K562 (cell line): Measurements from ENCODE around the gene STARD13. TPM values are rescaled to one million over a fixed set of nuclear protein-coding genes. Genes with fewer than 3 reads are reported as not detected.

ENCODE experiments used
- ATAC-seq: fragments of 200-7000 bp; cut with Tn5 transposase; 3 replicates; pipeline ENCODE4 v1.9.1; 2020; ENCODE audit warnings: moderate library complexity
- BruUV-seq: library from RNA; stranded (reverse); fragments of 400-500 nt; replicated peaks from 2 replicates; lab custom pipeline; 2021; lab: Mats Ljungman, UMichigan
- CTCF ChIA-PET: fragments of 300-600 bp; formaldehyde crosslinking; extraction: SDS; loops from one replicate; lab custom pipeline; 2021; ENCODE audit warnings: low intra/inter-chr PET ratio; lab: Yijun Ruan, JAX
- POLR2A ChIA-PET: fragments of 300-600, 350-650 bp; sonication (Branson Sonifier 250); formaldehyde crosslinking; extraction: SDS; loops from one replicate; lab custom pipeline; 2021; ENCODE audit warnings: antibody characterized with exemption, inconsistent platforms; lab: Yijun Ruan, JAX
- DNase-seq, 4 experiments: peaks; one replicate each; pipeline versions ENCODE4 v3.0.0 to v3.0.0-alpha.2; 2011 to 2018; ENCODE audit warnings: low spot score in 3 of 4, mixed read lengths in 3 of 4; ENCODE audit errors: extremely low read depth in 1 of 4
- FAIRE-seq: peaks from 2 replicates; lab custom pipeline; 2011; peaks lifted over from hg19 to GRCh38; lab: Jason Lieb, UNC
- H2AFZ ChIP-seq: 2 replicates; pipeline ENCODE4 v1.6.0; 2011; ENCODE audit warnings: low read depth, low read length, control low read depth, inconsistent platforms
- H3K27ac ChIP-seq: fragments of 200-600 bp; 3 replicates; pipeline ENCODE4 v1.8.0; 2011; ENCODE audit warnings: low read depth, mild to moderate bottlenecking, control low read depth, inconsistent platforms, low read length, moderate library complexity, mixed read lengths; ENCODE audit errors: extremely low read depth
- H3K27me3 ChIP-seq, 2 experiments: fragments of 300-600 bp in 1 of 2; 2 replicates in 1 of 2; 3 replicates in 1 of 2; pipeline versions ENCODE4 v1.6.0 to v1.8.0; 2011; ENCODE audit warnings: inconsistent platforms in 2 of 2, low read length in 2 of 2, mild to moderate bottlenecking in 1 of 2, mixed read lengths in 1 of 2, moderate library complexity in 1 of 2; ENCODE audit not compliant: control insufficient read depth in 2 of 2, insufficient read depth in 2 of 2
- H3K36me3 ChIP-seq: fragments of 300-600 bp; 3 replicates; pipeline ENCODE4 v1.8.0; 2011; ENCODE audit warnings: mild to moderate bottlenecking, low read length, inconsistent platforms; ENCODE audit not compliant: control insufficient read depth, insufficient read depth
- H3K4me1 ChIP-seq, 2 experiments: fragments of 200-600 bp in 1 of 2; replicated peaks in 1 of 2; 2 replicates in 1 of 2; 3 replicates in 1 of 2; pipeline versions ENCODE4 v1.5.1 to v1.8.0; 2011; ENCODE audit warnings: inconsistent platforms in 2 of 2, low read length in 2 of 2, mild to moderate bottlenecking in 1 of 2, mixed read lengths in 1 of 2, moderate library complexity in 1 of 2; ENCODE audit not compliant: control insufficient read depth in 2 of 2, insufficient read depth in 2 of 2
- H3K4me2 ChIP-seq: 2 replicates; pipeline ENCODE4 v1.6.1; 2011; ENCODE audit warnings: low read length, control low read depth, inconsistent platforms, mixed read lengths; ENCODE audit not compliant: insufficient read depth
- H3K4me3 ChIP-seq: fragments of 200-600 bp; sonication (generic), shearing (Covaris generic); 2 replicates; pipeline ENCODE4 v1.5.1; 2016; ENCODE audit warnings: control low read depth, inconsistent platforms
- H3K79me2 ChIP-seq: fragments of 200-600 bp; 3 replicates; pipeline ENCODE4 v1.8.0; 2011; ENCODE audit warnings: low read length, inconsistent platforms; ENCODE audit not compliant: control insufficient read depth, insufficient read depth
- H3K9ac ChIP-seq, 2 experiments: 2 replicates each; pipeline versions ENCODE4 v1.6.0 to v1.6.1; 2011; ENCODE audit warnings: low read depth in 2 of 2, low read length in 2 of 2, control low read depth in 1 of 2, inconsistent platforms in 1 of 2, mild to moderate bottlenecking in 1 of 2, mixed read lengths in 1 of 2; ENCODE audit not compliant: insufficient read depth in 1 of 2
- H3K9me1 ChIP-seq: one replicate; pipeline ENCODE4 v1.6.0; 2011; ENCODE audit warnings: inconsistent platforms, mild to moderate bottlenecking, low read length, moderate library complexity; ENCODE audit not compliant: control insufficient read depth, insufficient read depth
- H3K9me3 ChIP-seq: replicated peaks from 2 replicates; pipeline ENCODE4 v1.5.1; 2011; ENCODE audit warnings: low read depth, low read length, inconsistent platforms; ENCODE audit not compliant: control insufficient read depth, insufficient read depth
- H4K20me1 ChIP-seq: replicated peaks from 2 replicates; pipeline ENCODE4 v1.6.1; 2011; ENCODE audit warnings: low read length, inconsistent platforms, mixed read lengths; ENCODE audit not compliant: control insufficient read depth, insufficient read depth
- EP400 ChIP-seq: fragments of 450-650 bp; IDR thresholded peaks from 2 replicates; pipeline ENCODE4 v1.6.1; 2017; ENCODE audit warnings: antibody characterized with exemption, mild to moderate bottlenecking, moderate library complexity
- GABPB2 ChIP-seq: fragments of 250-450 bp; sonication (Bioruptor Pico); conservative IDR thresholded peaks from 2 replicates; pipeline ENCODE4 v1.5.1; 2021; ENCODE audit warnings: mild to moderate bottlenecking
- HDAC3 ChIP-seq: fragments of 450-650 bp; IDR thresholded peaks from 2 replicates; pipeline ENCODE4 v1.6.1; 2018; ENCODE audit warnings: borderline replicate concordance, mild to moderate bottlenecking, moderate library complexity; ENCODE audit not compliant: partially characterized antibody
- KLF16 ChIP-seq: IDR thresholded peaks from 2 replicates; pipeline ENCODE4 v1.6.1; 2016; ENCODE audit warnings: antibody characterized with exemption
- MAFG ChIP-seq: fragments of 450-650 bp; conservative IDR thresholded peaks from 2 replicates; pipeline ENCODE4 v1.6.1; 2016; ENCODE audit warnings: missing genetic modification characterization, missing compliant biosample characterization
- MCM3 ChIP-seq: fragments of 450-650 bp; IDR thresholded peaks from 2 replicates; pipeline ENCODE4 v1.6.1; 2016
- POLR2AphosphoS2 ChIP-seq: IDR thresholded peaks from 2 replicates; pipeline ENCODE4 v1.6.1; 2012; ENCODE audit warnings: low read length, improper control_type of control experiment
- PTRF ChIP-seq: fragments of 450-650 bp; IDR thresholded peaks from 2 replicates; pipeline ENCODE4 v1.6.1; 2016; ENCODE audit warnings: mild to moderate bottlenecking, missing genetic modification characterization, missing compliant biosample characterization
- SMAD3 ChIP-seq: fragments of 450-650 bp; formaldehyde crosslinking; conservative IDR thresholded peaks from 2 replicates; pipeline ENCODE4 v1.4.0; 2020; ENCODE audit warnings: mild to moderate bottlenecking
- STAT5B ChIP-seq: fragments of 250-450 bp; sonication (Bioruptor Pico); IDR thresholded peaks from 2 replicates; pipeline ENCODE4 v1.8.0; 2021; ENCODE audit warnings: mild to moderate bottlenecking, inconsistent platforms
- TBL1XR1 ChIP-seq, 2 experiments: IDR thresholded peaks; 2 replicates each; pipeline ENCODE4 v1.6.1; 2012; ENCODE audit warnings: improper control_type of control experiment in 2 of 2, low read length in 2 of 2, mild to moderate bottlenecking in 1 of 2
- ZBTB2 ChIP-seq: fragments of 450-650 bp; IDR thresholded peaks from 2 replicates; pipeline ENCODE4 v1.6.1; 2016; ENCODE audit warnings: antibody characterized with exemption
- ZBTB9 ChIP-seq: fragments of 450-650 bp; formaldehyde crosslinking; IDR thresholded peaks from 2 replicates; pipeline ENCODE4 v1.4.0; 2020; ENCODE audit warnings: mild to moderate bottlenecking, moderate library complexity
- ZNF280A ChIP-seq: fragments of 450-650 bp; IDR thresholded peaks from 2 replicates; pipeline ENCODE4 v1.6.1; 2018; ENCODE audit warnings: mild to moderate bottlenecking, low read depth; ENCODE audit not compliant: partially characterized antibody
- ZNF384 ChIP-seq: IDR thresholded peaks from 2 replicates; pipeline ENCODE4 v1.6.1; 2012; ENCODE audit warnings: low read depth, low read length, improper control_type of control experiment
- ZNF740 ChIP-seq, 3 experiments: fragments of 200-800 bp in 1 of 3; sonication (Bioruptor generic) in 1 of 3; sonication (generic) in 1 of 3; formaldehyde crosslinking in 1 of 3; IDR thresholded peaks; 2 replicates each; pipeline versions ENCODE4 v1.6.1 to v1.8.0; 2016 to 2022; ENCODE audit warnings: mild to moderate bottlenecking in 2 of 3, missing compliant biosample characterization in 2 of 3, missing genetic modification characterization in 2 of 3, missing genetic modification reagents in 1 of 3
- ZNF764 ChIP-seq: fragments of 250-450 bp; sonication (Bioruptor Pico); IDR thresholded peaks from 2 replicates; pipeline ENCODE4 v1.4.0; 2020; ENCODE audit warnings: low read depth, mild to moderate bottlenecking, moderate library complexity
- WGBS: fragments of 100-300 bp; shearing (Covaris generic); methylation state at CpG from one replicate; pipeline ENCODE4 v1.1.6; 2016; ENCODE audit warnings: low coverage, mixed read lengths; ENCODE audit not compliant: insufficient coverage; ENCODE audit errors: missing lambda C conversion rate; 5-methylcytosine and 5-hydroxymethylcytosine counted together
- in situ Hi-C: fragments of 300-500 bp; cut with MboI; formaldehyde crosslinking; loops from 4 replicates; pipeline ENCODE4 v1.15.0; 2018; ENCODE audit warnings: inconsistent platforms, mixed read lengths
- intact Hi-C: fragments of 100-400 bp; cut with micrococcal nuclease; formaldehyde crosslinking; loops from 2 replicates; pipeline ENCODE4 v1.14.2; 2022
- polyA plus RNA-seq, 8 experiments: library from polyadenylated mRNA; depleted of rRNA in 4 of 8; stranded (reverse) in 5 of 8; unstranded in 3 of 8; fragments of >200 nt; fragmentation: Nextera tagmentation in 2 of 8; fragmentation: Illumina TruSeq in 1 of 8; extraction: Ambion mirVana in 2 of 8; extraction: Trizol in 1 of 8; gene quantifications; 2 replicates each; pipeline versions ENCODE4 v1.2.1 to v1.2.3, GENCODE V29; 2011 to 2014; ENCODE audit warnings: inconsistent platforms in 1 of 8, missing spikeins in 1 of 8
- total RNA-seq, 7 experiments: library from RNA; depleted of rRNA in 6 of 7; stranded (reverse); fragments of >200 nt in 6 of 7; fragmentation: Illumina TruSeq in 2 of 7; extraction: Trizol in 2 of 7; gene quantifications; 2 replicates each; pipeline versions ENCODE4 v1.2.1 to v1.2.3, GENCODE V29; 2011 to 2021; ENCODE audit warnings: low replicate concordance in 1 of 7

STARD13 gene
- total and polyA plus RNA-seq, 9 of the 15 experiments (the other 6 are each of a cell fraction or from before 2014, with no cell fraction given): 0.11 TPM; not detected in 8

GRCh38 chr13:33245505-33246158, 39.9 kb downstream of the STARD13 start:
- TF ChIP-seq ZNF384 (no peak), TBL1XR1 (IDR thresholded peaks at IDR 0.05; ENCODE audit: low read length in 2 of 2) (no peak), MAFG (tag) (no peak), ZBTB9 (CRISPR knock-in tag) (no peak), MCM3 (no peak), ZNF280A (no peak), ZNF740 (CRISPR knock-in tag; IDR thresholded peaks at IDR 0.05) (no peak), ZNF740 (tag; IDR thresholded peaks at IDR 0.05) (no peak), POLR2AphosphoS2 (no peak), HDAC3 (no peak), GABPB2 (CRISPR knock-in tag) (no peak), SMAD3 (CRISPR knock-in tag) (no peak), KLF16 (no peak), STAT5B (CRISPR knock-in tag) (no peak), PTRF (no peak), ZBTB2 (no peak), EP400 (no peak), ZNF764 (CRISPR knock-in tag) (no peak)
- in situ Hi-C loops: loop anchor here (25.0 kb wide), 1 partner anchor 467 kb away; no protein-coding TSS in a partner anchor

More at GRCh38 chr13:33245505-33246158, 39.9 kb downstream of the STARD13 start:
- H3K9me3 ChIP-seq: no peaks in the 10 kb centered on the region
- no peaks in the 10 kb centered on the region for H3K9me1 ChIP-seq
- FAIRE-seq (no peak), DNase-seq (no peak), ATAC-seq (no peak)
- H3K9ac ChIP-seq: no peak overlapping the region
- H2AFZ ChIP-seq: no peak overlapping the region
- intact Hi-C loops: no loop called here
- H3K27me3 ChIP-seq: no peaks in the 10 kb centered on the region
- ChIA-PET CTCF (no interaction called here), POLR2A (no interaction called here)
- H3K36me3 ChIP-seq: no peaks in the 10 kb centered on the region
- no peaks in the 10 kb centered on the region for H4K20me1 ChIP-seq
- H3K4me2 ChIP-seq: no peak overlapping the region
- H3K4me1 ChIP-seq: no peaks in the 10 kb centered on the region
- no peak overlapping the region for H3K27ac ChIP-seq
- no TSS peak for BruUV-seq
- WGBS: 0% methylated on average over 1 of the region's 1 CpG
- no peaks in the 10 kb centered on the region for H3K79me2 ChIP-seq
- H3K4me3 ChIP-seq: no peak overlapping the region
